ENCODE results near the gene FRS3. TPM values are rescaled to one million over a fixed set of nuclear protein-coding genes. Genes with fewer than 3 reads are reported as not detected.

The FRS3 gene
- total RNA-seq, 5 donors from 2014 or later (not counting 1 experiment from before 2014, with no cell fraction given), result 5.2 to 10.4 (median 8.9) TPM

- H3K4me3 Mint-ChIP-seq, result no peak overlapping the region
- CTCF ChIA-PET, result interaction anchor here in 1 of 2 donors (0.5 kb wide), 1 partner anchor 782 kb away, joined by 3 read pairs; no protein-coding TSS in a partner anchor
- no CpG with 5 or more reads among the region's 3 CpGs for WGBS (ENCODE audit: insufficient coverage)
- Histone ChIP-seq H3K9me3 (no peaks in the 10 kb centered on the region), H3K27ac (ENCODE audit: low read length) (no peak overlapping the region), H3K36me3 (ENCODE audit: control insufficient read depth in 2 of 2, extremely low read depth in 1 of 2, insufficient read depth in 1 of 2, low read length in 1 of 2) (no peaks in the 10 kb centered on the region), H3K4me1 (ENCODE audit: control insufficient read depth in 1 of 2, extremely low read depth in 1 of 2, insufficient read depth in 2 of 2, low read length in 2 of 2) (no peaks in the 10 kb centered on the region), H3K27me3 (replicated peaks in 1 of 2; ENCODE audit: control insufficient read depth in 2 of 2, extremely low read depth in 1 of 2, insufficient read depth in 2 of 2, low read length in 1 of 2) (peaks cover 0 to 15% of the 10 kb centered on the region in 2 experiments), H3K4me3 (ENCODE audit: control insufficient read depth in 1 of 2, extremely low read depth in 1 of 2, low read length in 1 of 2) (no peak overlapping the region)
- H3K36me3 Mint-ChIP-seq, result no peaks in the 10 kb centered on the region
- no peaks in the 10 kb centered on the region for H3K27me3 Mint-ChIP-seq
- POLR2A ChIA-PET, result no interaction called here
- DNase-seq, result no peak
- no peaks in the 10 kb centered on the region for H3K9me3 Mint-ChIP-seq
- H3K4me1 Mint-ChIP-seq, result no peaks in the 10 kb centered on the region
- no peak overlapping the region for H3K27ac Mint-ChIP-seq
- no peak for ATAC-seq (replicated peaks in 1 of 4)
These were observed 29.3 kb downstream of the FRS3 start for GRCh38 chr6:41750374-41750773.

GRCh38 chr6:41748542-41748941, 31.2 kb downstream of the FRS3 start:
- DNase-seq (no peak), ATAC-seq (replicated peaks in 1 of 4) (no peak)
- Mint-ChIP-seq H3K4me3 (no peak overlapping the region), H3K27ac (no peak overlapping the region), H3K36me3 (no peaks in the 10 kb centered on the region), H3K27me3 (no peaks in the 10 kb centered on the region), H3K4me1 (no peaks in the 10 kb centered on the region), H3K9me3 (no peaks in the 10 kb centered on the region)
- Histone ChIP-seq H3K27ac (ENCODE audit: low read length) (no peak overlapping the region), H3K9me3 (no peaks in the 10 kb centered on the region), H3K4me3 (ENCODE audit: control insufficient read depth in 1 of 2, extremely low read depth in 1 of 2, low read length in 1 of 2) (no peak overlapping the region), H3K36me3 (ENCODE audit: control insufficient read depth in 2 of 2, extremely low read depth in 1 of 2, insufficient read depth in 1 of 2, low read length in 1 of 2) (no peaks in the 10 kb centered on the region), H3K27me3 (replicated peaks in 1 of 2; ENCODE audit: control insufficient read depth in 2 of 2, extremely low read depth in 1 of 2, insufficient read depth in 2 of 2, low read length in 1 of 2) (peaks cover 0 to 15% of the 10 kb centered on the region in 2 experiments), H3K4me1 (ENCODE audit: control insufficient read depth in 1 of 2, extremely low read depth in 1 of 2, insufficient read depth in 2 of 2, low read length in 2 of 2) (no peaks in the 10 kb centered on the region)
- POLR2A ChIA-PET, result interaction anchor here in 1 of 2 donors (0.6 kb wide), 1 partner anchor 9 kb away, joined by 3 read pairs; no protein-coding TSS in a partner anchor
- WGBS (ENCODE audit: insufficient coverage), result 100% methylated on average over 2 of the region's 3 CpGs
- CTCF ChIA-PET, result interaction anchor here in 1 of 2 donors (0.5 kb wide), 1 partner anchor 83 kb away, joined by 3 read pairs; no protein-coding TSS in a partner anchor

DNA sequence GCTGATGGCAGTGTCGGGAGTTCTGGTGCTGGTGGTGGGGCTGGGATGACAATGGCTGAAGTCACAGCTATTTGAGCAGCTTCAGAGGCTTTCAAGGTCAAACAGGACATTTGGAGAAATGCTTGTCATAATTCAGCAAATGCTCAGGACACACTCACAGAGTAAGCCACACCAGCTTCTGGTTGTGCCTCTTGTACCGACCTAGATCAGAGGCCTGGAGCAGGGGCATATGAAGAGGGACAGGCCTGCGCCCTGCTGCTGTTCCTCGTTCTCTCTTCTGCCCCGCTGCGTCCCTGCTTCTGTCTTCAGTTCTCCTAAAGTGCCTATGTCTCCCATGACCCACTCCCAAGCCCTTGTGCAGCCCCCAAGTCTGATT, 31.6 kb downstream of the FRS3 start:
- Histone ChIP-seq H3K27me3 (replicated peaks in 1 of 2; ENCODE audit: control insufficient read depth in 2 of 2, extremely low read depth in 1 of 2, insufficient read depth in 2 of 2, low read length in 1 of 2) (peaks cover 0 to 15% of the 10 kb centered on the region in 2 experiments), H3K27ac (ENCODE audit: low read length) (no peak overlapping the region), H3K36me3 (ENCODE audit: control insufficient read depth in 2 of 2, extremely low read depth in 1 of 2, insufficient read depth in 1 of 2, low read length in 1 of 2) (no peaks in the 10 kb centered on the region), H3K4me1 (ENCODE audit: control insufficient read depth in 1 of 2, extremely low read depth in 1 of 2, insufficient read depth in 2 of 2, low read length in 2 of 2) (no peaks in the 10 kb centered on the region), H3K4me3 (ENCODE audit: control insufficient read depth in 1 of 2, extremely low read depth in 1 of 2, low read length in 1 of 2) (no peak overlapping the region), H3K9me3 (no peaks in the 10 kb centered on the region)
- Mint-ChIP-seq H3K4me3 (no peak overlapping the region), H3K27me3 (no peaks in the 10 kb centered on the region), H3K4me1 (no peaks in the 10 kb centered on the region), H3K36me3 (no peaks in the 10 kb centered on the region), H3K27ac (no peak overlapping the region), H3K9me3 (no peaks in the 10 kb centered on the region)
- DNase-seq (no peak), ATAC-seq (replicated peaks in 1 of 4) (no peak)
- ChIA-PET CTCF (interaction anchor here in 1 of 2 donors (0.5 kb wide), 1 partner anchor 83 kb away, joined by 3 read pairs; no protein-coding TSS in a partner anchor), POLR2A (interaction anchor here in 1 of 2 donors (0.6 kb wide), 1 partner anchor 9 kb away, joined by 3 read pairs; no protein-coding TSS in a partner anchor)
- 87% methylated on average over 5 of the region's 6 CpGs for WGBS (ENCODE audit: insufficient coverage)

- no peak for DNase-seq
- ATAC-seq (replicated peaks in 1 of 4), result no peak
- H3K27me3 Mint-ChIP-seq, result no peaks in the 10 kb centered on the region
- H3K4me1 Mint-ChIP-seq, result no peaks in the 10 kb centered on the region
- no peak within 1 kb of the TSS for H3K27ac Mint-ChIP-seq
- Histone ChIP-seq H3K36me3 (ENCODE audit: control insufficient read depth in 2 of 2, extremely low read depth in 1 of 2, insufficient read depth in 1 of 2, low read length in 1 of 2) (no peaks in the 10 kb centered on the region), H3K9me3 (no peaks in the 10 kb centered on the region), H3K4me3 (ENCODE audit: control insufficient read depth in 1 of 2, extremely low read depth in 1 of 2, low read length in 1 of 2) (no peak within 1 kb of the TSS), H3K4me1 (ENCODE audit: control insufficient read depth in 1 of 2, extremely low read depth in 1 of 2, insufficient read depth in 2 of 2, low read length in 2 of 2) (no peaks in the 10 kb centered on the region), H3K27ac (ENCODE audit: low read length) (no peak within 1 kb of the TSS), H3K27me3 (replicated peaks in 1 of 2; ENCODE audit: control insufficient read depth in 2 of 2, extremely low read depth in 1 of 2, insufficient read depth in 2 of 2, low read length in 1 of 2) (peaks cover 0 to 13% of the 10 kb centered on the region in 2 experiments)
- POLR2A ChIA-PET, result no interaction called here
- no peak within 1 kb of the TSS for H3K4me3 Mint-ChIP-seq
- H3K9me3 Mint-ChIP-seq, result no peaks in the 10 kb centered on the region
- CTCF ChIA-PET, result no interaction called here
- 92% methylated on average over 10 of the region's 15 CpGs for WGBS (ENCODE audit: insufficient coverage)
- no peaks in the 10 kb centered on the region for H3K36me3 Mint-ChIP-seq
These were observed 32.2 kb downstream of the FRS3 start, which contains the start of gene PGC for GRCh38 chr6:41747256-41748101. PGC (minus strand) TSS chr6:41747397; CDS start chr6:41747334, 63 bp downstream.

GRCh38 chr6:41746107-41746506, 33.6 kb downstream of the FRS3 start:
- POLR2A ChIA-PET, result interaction anchor here in 1 of 2 donors (0.6 kb wide), 1 partner anchor 283 kb away, joined by 10 read pairs; no protein-coding TSS in a partner anchor

GRCh38 chr6:41744236-41744787, 35.4 kb downstream of the FRS3 start:
- no peak for DNase-seq
- Mint-ChIP-seq H3K9me3 (no peaks in the 10 kb centered on the region), H3K27ac (no peak overlapping the region), H3K4me3 (no peak overlapping the region), H3K4me1 (no peaks in the 10 kb centered on the region), H3K27me3 (no peaks in the 10 kb centered on the region), H3K36me3 (no peaks in the 10 kb centered on the region)
- Histone ChIP-seq H3K4me1 (ENCODE audit: control insufficient read depth in 1 of 2, extremely low read depth in 1 of 2, insufficient read depth in 2 of 2, low read length in 2 of 2) (no peaks in the 10 kb centered on the region), H3K36me3 (ENCODE audit: control insufficient read depth in 2 of 2, extremely low read depth in 1 of 2, insufficient read depth in 1 of 2, low read length in 1 of 2) (no peaks in the 10 kb centered on the region), H3K4me3 (ENCODE audit: control insufficient read depth in 1 of 2, extremely low read depth in 1 of 2, low read length in 1 of 2) (no peak overlapping the region), H3K9me3 (no peaks in the 10 kb centered on the region), H3K27ac (ENCODE audit: low read length) (no peak overlapping the region), H3K27me3 (replicated peaks in 1 of 2; ENCODE audit: control insufficient read depth in 2 of 2, extremely low read depth in 1 of 2, insufficient read depth in 2 of 2, low read length in 1 of 2) (peaks cover 0 to 16% of the 10 kb centered on the region in 2 experiments)
- no peak for ATAC-seq (replicated peaks in 1 of 4)
- ChIA-PET CTCF (no interaction called here), POLR2A (no interaction called here)
- WGBS (ENCODE audit: insufficient coverage), result 90% methylated on average over 5 of the region's 7 CpGs

More at GRCh38 chr6:41746107-41746506, 33.6 kb downstream of the FRS3 start:
- DNase-seq, result no peak
- Histone ChIP-seq H3K4me3 (ENCODE audit: control insufficient read depth in 1 of 2, extremely low read depth in 1 of 2, low read length in 1 of 2) (no peak overlapping the region), H3K27ac (ENCODE audit: low read length) (no peak overlapping the region), H3K9me3 (no peaks in the 10 kb centered on the region), H3K36me3 (ENCODE audit: control insufficient read depth in 2 of 2, extremely low read depth in 1 of 2, insufficient read depth in 1 of 2, low read length in 1 of 2) (no peaks in the 10 kb centered on the region), H3K4me1 (ENCODE audit: control insufficient read depth in 1 of 2, extremely low read depth in 1 of 2, insufficient read depth in 2 of 2, low read length in 2 of 2) (no peaks in the 10 kb centered on the region), H3K27me3 (replicated peaks in 1 of 2; ENCODE audit: control insufficient read depth in 2 of 2, extremely low read depth in 1 of 2, insufficient read depth in 2 of 2, low read length in 1 of 2) (peaks cover 0 to 13% of the 10 kb centered on the region in 2 experiments)
- H3K4me3 Mint-ChIP-seq, result no peak overlapping the region
- H3K4me1 Mint-ChIP-seq, result no peaks in the 10 kb centered on the region
- 87% methylated on average over 10 of the region's 10 CpGs for WGBS (ENCODE audit: insufficient coverage)
- CTCF ChIA-PET, result no interaction called here
- no peaks in the 10 kb centered on the region for H3K9me3 Mint-ChIP-seq
- H3K36me3 Mint-ChIP-seq, result no peaks in the 10 kb centered on the region
- no peaks in the 10 kb centered on the region for H3K27me3 Mint-ChIP-seq
- no peak for ATAC-seq (replicated peaks in 1 of 4)
- H3K27ac Mint-ChIP-seq, result no peak overlapping the region

All from T-cell (primary cell).